Mononuclear cell (primary cell): ENCODE results near the gene RNF222. TPM values are rescaled to one million over a fixed set of nuclear protein-coding genes. Genes with fewer than 3 reads are reported as not detected.
"Not testable (repeated sequence)": the region's sequence is repeated elsewhere in the genome, so short reads cannot be mapped to it uniquely, and the experiment has no call there.

Experiments
- H3K27me3 ChIP-seq: 2 replicates; pipeline ENCODE4 v1.6.0; 2011; ENCODE audit warnings: low read length, control low read depth; ENCODE audit not compliant: insufficient read depth
- H3K4me1 ChIP-seq: 2 replicates; pipeline ENCODE4 v1.5.1; 2011; ENCODE audit warnings: mild to moderate bottlenecking, low read length, control low read depth; ENCODE audit not compliant: insufficient read depth
- H3K4me3 ChIP-seq: 2 replicates; pipeline ENCODE4 v1.5.1; 2011; ENCODE audit warnings: mild to moderate bottlenecking, low read length, moderate library complexity
- H3K9me3 ChIP-seq: 2 replicates; pipeline ENCODE4 v1.5.1; 2011; ENCODE audit warnings: low read depth, mild to moderate bottlenecking, control low read depth, low read length
- total RNA-seq: library from RNA; depleted of rRNA; stranded (reverse); fragments of >200 nt; gene quantifications from one replicate; pipeline ENCODE4 v1.2.3, GENCODE V29; 2012

The RNF222 gene
- total RNA-seq, 1 donor = 0.73 TPM

- no peaks in the 10 kb centered on the region for H3K27me3 ChIP-seq
- no peaks in the 10 kb centered on the region for H3K4me1 ChIP-seq
- no peak overlapping the region for H3K4me3 ChIP-seq
- no peaks in the 10 kb centered on the region for H3K9me3 ChIP-seq
Observed at GRCh38 chr17:8353736-8354135, 43.9 kb downstream of the RNF222 start.

GRCh38 chr17:8350339-8350738 is 47.3 kb downstream of the RNF222 start:
- H3K4me3 ChIP-seq = no peak overlapping the region
- H3K27me3 ChIP-seq = no peaks in the 10 kb centered on the region
- H3K4me1 ChIP-seq = no peaks in the 10 kb centered on the region
- no peaks in the 10 kb centered on the region for H3K9me3 ChIP-seq

- not testable (repeated sequence) for H3K9me3 ChIP-seq, H3K27me3 ChIP-seq, H3K4me1 ChIP-seq, H3K4me3 ChIP-seq
Observed at GRCh38 chr17:8347001-8347400, 50.6 kb downstream of the RNF222 start.

- H3K4me3 ChIP-seq = no peak overlapping the region
- H3K27me3 ChIP-seq = no peaks in the 10 kb centered on the region
- no peaks in the 10 kb centered on the region for H3K9me3 ChIP-seq
- H3K4me1 ChIP-seq = no peaks in the 10 kb centered on the region
Observed at GRCh38 chr17:8345951-8346665, 51.5 kb downstream of the RNF222 start.

- no peak overlapping the region for H3K4me3 ChIP-seq
- no peaks in the 10 kb centered on the region for H3K9me3 ChIP-seq
- H3K27me3 ChIP-seq = no peaks in the 10 kb centered on the region
- H3K4me1 ChIP-seq = no peaks in the 10 kb centered on the region
Observed at GRCh38 chr17:8345052-8345690, 52.5 kb downstream of the RNF222 start.

GRCh38 chr17:8341456-8341855 is 56.2 kb downstream of the RNF222 start:
- H3K4me1 ChIP-seq = peaks cover 18% of the 10 kb centered on the region
- H3K27me3 ChIP-seq = no peaks in the 10 kb centered on the region
- H3K4me3 ChIP-seq = no peak overlapping the region
- H3K9me3 ChIP-seq = no peaks in the 10 kb centered on the region

Other genes with a start within 250 kb of the RNF222 start
- 250 TPM for gene PER1, start 245.4 kb downstream of the RNF222 start, total RNA-seq
- gene VAMP2, start 234.9 kb downstream of the RNF222 start, total RNA-seq = 40.3 TPM
- gene TMEM107, start 221.4 kb downstream of the RNF222 start, total RNA-seq = 221 TPM
- gene BORCS6, start 207.6 kb downstream of the RNF222 start, total RNA-seq = 9.2 TPM
- 1.5 TPM for gene AURKB, start 187.3 kb downstream of the RNF222 start, total RNA-seq
- 61.2 TPM for gene CTC1, start 149.8 kb downstream of the RNF222 start, total RNA-seq
- 6.0 TPM for gene PFAS, start 148.5 kb downstream of the RNF222 start, total RNA-seq
- 5.1 TPM for gene RANGRF, start 109.2 kb downstream of the RNF222 start, total RNA-seq
- 0.42 TPM for gene SLC25A35, start 102.4 kb downstream of the RNF222 start, total RNA-seq
- not detected for gene ARHGEF15, start 87.6 kb downstream of the RNF222 start, total RNA-seq
- not detected for gene ODF4, start 58.0 kb downstream of the RNF222 start, total RNA-seq
- 6,688 TPM for gene RPL26, start 14.6 kb downstream of the RNF222 start, total RNA-seq
- gene NDEL1, start 38.1 kb upstream of the RNF222 start, total RNA-seq = 156 TPM
- 0.52 TPM for gene MYH10, start 232.9 kb upstream of the RNF222 start, total RNA-seq